Brain microvascular endothelial cell (primary cell): ENCODE results near the gene TMEM117.

Source experiments
- DNase-seq: peaks from one replicate; pipeline ENCODE4 v3.0.0-alpha.2; 2020
- H3K27ac ChIP-seq: fragments of 250-450 bp; sonication (Bioruptor Pico); 2 replicates; pipeline ENCODE4 v1.5.1; 2020; ENCODE audit warnings: mild to moderate bottlenecking, moderate library complexity
- H3K27me3 ChIP-seq: fragments of 250-450 bp; sonication (Bioruptor Pico); replicated peaks from 2 replicates; pipeline ENCODE4 v1.5.1; 2020; ENCODE audit warnings: mild to moderate bottlenecking
- H3K36me3 ChIP-seq: fragments of 250-450 bp; sonication (Bioruptor Pico); replicated peaks from 2 replicates; pipeline ENCODE4 v1.5.1; 2020; ENCODE audit warnings: mild to moderate bottlenecking
- H3K4me3 ChIP-seq: 2 replicates; pipeline ENCODE4 v1.5.1; 2011; ENCODE audit warnings: low read depth, mild to moderate bottlenecking, control low read depth, low read length, moderate library complexity
- in situ Hi-C: cut with HindIII; loops from 2 replicates; pipeline ENCODE4 v1.10.0; 2017; ENCODE audit warnings: low sequenced_read_pairs, low pct_ligation_motif_present
- TF ChIP-seq, protein P1 (sequence below): IDR thresholded peaks from 2 replicates; pipeline ENCODE4 v1.5.1; 2011; ENCODE audit warnings: low read depth, mild to moderate bottlenecking, moderate library complexity, low read length, control low read depth, inconsistent platforms; ENCODE audit errors: missing control alignments

TMEM117 gene

DNA sequence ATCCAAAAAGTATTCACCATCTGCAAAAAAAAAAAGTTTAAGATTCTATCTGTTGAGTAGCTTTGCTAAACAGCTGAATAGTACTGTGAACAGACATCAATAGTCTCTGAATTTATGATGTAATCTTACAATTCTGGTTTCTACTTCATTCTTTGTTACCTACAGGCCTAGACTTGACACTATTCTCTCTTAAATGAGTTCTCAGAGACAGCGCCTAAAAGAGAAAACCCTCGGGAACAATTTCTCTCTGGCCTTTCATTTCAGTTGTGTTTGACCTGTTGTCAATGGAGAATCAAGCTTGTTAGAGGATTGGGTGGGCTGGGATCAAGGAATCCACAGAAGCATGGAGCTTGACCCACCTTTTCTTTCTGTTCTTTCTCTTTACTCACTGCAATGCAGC is 23.8 kb upstream of the TMEM117 start:
- TF ChIP-seq, protein P1, sequence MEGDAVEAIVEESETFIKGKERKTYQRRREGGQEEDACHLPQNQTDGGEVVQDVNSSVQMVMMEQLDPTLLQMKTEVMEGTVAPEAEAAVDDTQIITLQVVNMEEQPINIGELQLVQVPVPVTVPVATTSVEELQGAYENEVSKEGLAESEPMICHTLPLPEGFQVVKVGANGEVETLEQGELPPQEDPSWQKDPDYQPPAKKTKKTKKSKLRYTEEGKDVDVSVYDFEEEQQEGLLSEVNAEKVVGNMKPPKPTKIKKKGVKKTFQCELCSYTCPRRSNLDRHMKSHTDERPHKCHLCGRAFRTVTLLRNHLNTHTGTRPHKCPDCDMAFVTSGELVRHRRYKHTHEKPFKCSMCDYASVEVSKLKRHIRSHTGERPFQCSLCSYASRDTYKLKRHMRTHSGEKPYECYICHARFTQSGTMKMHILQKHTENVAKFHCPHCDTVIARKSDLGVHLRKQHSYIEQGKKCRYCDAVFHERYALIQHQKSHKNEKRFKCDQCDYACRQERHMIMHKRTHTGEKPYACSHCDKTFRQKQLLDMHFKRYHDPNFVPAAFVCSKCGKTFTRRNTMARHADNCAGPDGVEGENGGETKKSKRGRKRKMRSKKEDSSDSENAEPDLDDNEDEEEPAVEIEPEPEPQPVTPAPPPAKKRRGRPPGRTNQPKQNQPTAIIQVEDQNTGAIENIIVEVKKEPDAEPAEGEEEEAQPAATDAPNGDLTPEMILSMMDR, result no peak
- H3K27ac ChIP-seq, result no peak overlapping the region
- no peaks in the 10 kb centered on the region for H3K36me3 ChIP-seq
- in situ Hi-C loops, result no loop called here
- H3K27me3 ChIP-seq, result no peaks in the 10 kb centered on the region
- no peak for DNase-seq
- H3K4me3 ChIP-seq, result no peak overlapping the region

DNA sequence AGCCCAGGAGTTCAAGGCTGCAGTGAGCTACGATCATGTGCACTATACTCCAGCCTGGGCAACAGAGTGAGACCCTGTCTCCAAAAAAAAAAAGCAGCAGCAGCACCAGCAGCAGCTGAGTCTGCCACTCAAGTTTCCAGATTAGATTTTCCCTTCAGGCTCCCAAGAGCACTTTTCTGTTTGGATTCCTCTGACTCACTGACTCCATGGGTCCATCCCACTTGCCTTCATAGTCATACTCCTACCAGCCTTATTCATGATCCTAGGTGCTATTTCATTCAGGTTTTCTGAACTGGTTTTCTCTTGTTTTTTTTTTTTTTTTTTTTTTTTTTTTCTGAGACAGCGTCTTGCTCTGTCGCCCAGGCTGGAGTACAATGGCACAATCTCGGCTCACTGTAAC is 23.0 kb upstream of the TMEM117 start:
- no peak for DNase-seq
- in situ Hi-C loops, result no loop called here
- Histone ChIP-seq H3K4me3 (no peak overlapping the region), H3K27ac (no peak overlapping the region), H3K27me3 (no peaks in the 10 kb centered on the region), H3K36me3 (no peaks in the 10 kb centered on the region)
- TF ChIP-seq, protein P1, result no peak

DNA sequence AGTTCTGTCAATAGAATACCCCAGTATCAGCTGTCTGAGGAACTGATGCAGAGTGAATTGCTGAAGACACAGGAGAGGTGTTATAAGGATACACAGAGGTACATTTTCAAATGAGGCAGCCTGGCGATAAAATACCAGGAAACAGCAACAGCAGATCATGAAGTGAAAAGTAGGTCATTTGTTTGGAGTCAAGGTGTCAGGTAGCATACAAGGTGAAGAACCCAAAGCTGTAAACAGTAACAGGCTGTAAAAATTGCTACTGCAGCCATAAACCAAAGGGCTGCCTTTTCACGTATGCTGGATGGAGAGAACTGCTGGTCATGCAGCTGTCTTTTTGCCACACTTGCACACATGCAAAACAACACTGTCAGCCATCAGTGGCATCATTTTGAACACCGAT is 20.5 kb upstream of the TMEM117 start:
- TF ChIP-seq, protein P1, result no peak
- in situ Hi-C loops, result no loop called here

DNA sequence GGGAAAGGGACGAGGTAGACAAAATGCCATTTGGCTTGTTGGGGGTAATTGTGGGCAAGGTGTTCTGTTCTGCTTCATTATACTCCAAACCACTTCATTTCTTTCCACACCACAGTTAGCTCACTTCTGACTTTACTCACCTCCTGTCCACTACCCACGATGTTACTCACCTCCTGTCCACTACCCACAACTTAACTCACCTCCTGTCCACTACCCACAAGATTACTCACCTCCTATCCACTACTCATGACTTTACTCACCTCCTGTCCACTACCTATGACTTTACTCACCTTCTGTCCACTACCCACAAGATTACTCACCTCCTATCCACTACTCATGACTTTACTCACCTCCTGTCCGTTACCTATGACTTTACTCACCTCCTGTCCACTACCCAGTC is 19.7 kb upstream of the TMEM117 start:
- TF ChIP-seq, protein P1, result no peak
- in situ Hi-C loops, result no loop called here
- Histone ChIP-seq H3K27ac (no peak overlapping the region), H3K36me3 (no peaks in the 10 kb centered on the region), H3K27me3 (no peaks in the 10 kb centered on the region), H3K4me3 (no peak overlapping the region)
- no peak for DNase-seq

More for the DNA sequence above, 20.5 kb upstream of the TMEM117 start:
- DNase-seq, result no peak
- H3K36me3 ChIP-seq, result no peaks in the 10 kb centered on the region
- H3K27ac ChIP-seq, result no peak overlapping the region
- no peaks in the 10 kb centered on the region for H3K27me3 ChIP-seq
- H3K4me3 ChIP-seq, result no peak overlapping the region

DNA sequence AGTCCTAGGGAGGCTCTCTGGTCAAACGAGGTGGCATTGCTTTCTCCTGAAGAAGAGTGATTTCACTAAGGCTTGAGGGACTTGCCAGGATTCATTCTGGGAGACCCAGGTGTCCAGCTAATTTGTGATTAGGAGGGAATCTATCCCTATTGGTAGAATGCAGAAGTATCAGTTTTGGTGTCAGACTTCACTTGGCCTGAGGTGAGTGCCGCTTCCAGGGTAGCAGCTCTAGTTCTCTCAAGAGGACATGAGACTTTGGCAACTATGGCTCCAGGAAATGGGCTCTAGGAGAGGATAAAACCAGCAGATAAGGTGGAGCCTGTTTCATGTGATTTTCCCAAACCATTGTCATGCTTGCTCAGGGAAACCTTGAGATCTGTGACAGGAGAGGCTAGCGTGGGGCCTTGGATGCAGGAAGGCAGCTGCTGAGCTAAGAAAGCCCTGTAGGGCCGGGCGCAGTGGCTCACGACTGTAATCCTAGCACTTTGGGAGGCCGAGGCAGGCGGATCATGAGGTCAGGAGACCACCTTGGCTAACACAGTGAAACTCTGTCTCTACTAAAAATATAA is 11.6 kb upstream of the TMEM117 start:
- no peak for DNase-seq
- Histone ChIP-seq H3K36me3 (no peaks in the 10 kb centered on the region), H3K27ac (no peak overlapping the region), H3K27me3 (no peaks in the 10 kb centered on the region), H3K4me3 (no peak overlapping the region)
- TF ChIP-seq, protein P1, result no peak
- in situ Hi-C loops, result no loop called here

DNA sequence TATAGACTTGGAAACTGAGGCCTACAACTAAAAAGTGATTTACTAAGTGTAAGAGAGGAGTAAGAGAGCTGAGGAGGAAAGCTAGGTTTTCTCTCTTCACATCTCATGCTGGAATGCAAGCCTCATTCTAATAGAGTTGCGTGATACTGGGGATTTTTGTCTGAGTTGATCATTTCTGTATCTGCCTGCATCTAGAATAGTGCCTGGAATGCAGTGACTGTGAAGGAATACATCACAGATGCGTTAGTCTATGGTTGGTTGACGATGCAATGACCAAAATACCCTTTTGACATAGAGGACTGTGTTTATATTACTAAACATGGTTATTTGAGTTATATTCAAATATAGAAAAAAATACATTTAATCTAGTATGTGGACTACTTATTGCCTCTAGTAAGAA is 9.2 kb upstream of the TMEM117 start:
- peak; percentile 33 for DNase-seq
- H3K4me3 ChIP-seq, result no peak overlapping the region
- TF ChIP-seq, protein P1, result no peak

More for the DNA sequence above, 9.2 kb upstream of the TMEM117 start:
- no peak overlapping the region for H3K27ac ChIP-seq
- H3K36me3 ChIP-seq, result no peaks in the 10 kb centered on the region
- in situ Hi-C loops, result no loop called here
- H3K27me3 ChIP-seq, result no peaks in the 10 kb centered on the region
